A549 (cell line): ENCODE results near the gene IFRD2. TPM values are rescaled to one million over a fixed set of nuclear protein-coding genes. Genes with fewer than 3 reads are reported as not detected.

Experiments used
- ATAC-seq, 2 experiments: fragments of 200-7000 bp in 1 of 2; fragments of >200 bp in 1 of 2; cut with Nextera tagmentation in 1 of 2; cut with Tn5 transposase in 1 of 2; 3 replicates each; pipeline versions ENCODE4 v1.8.0 to v1.9.1; 2018 to 2020; ENCODE audit warnings: mild to moderate bottlenecking in 1 of 2, moderate library complexity in 1 of 2
- CTCF ChIA-PET: fragments of 300-600 bp; sonication (Branson Sonifier 250); formaldehyde crosslinking; extraction: SDS; loops from one replicate; lab custom pipeline; 2021; ENCODE audit warnings: antibody characterized with exemption, inconsistent platforms; lab: Yijun Ruan, JAX
- POLR2A ChIA-PET: fragments of 350-600 bp; formaldehyde crosslinking; extraction: SDS; loops from one replicate; lab custom pipeline; 2021; ENCODE audit warnings: antibody characterized with exemption, inconsistent platforms; lab: Yijun Ruan, JAX
- DNase-seq, 2 experiments: peaks; one replicate each; pipeline versions ENCODE4 v3.0.0 to v3.0.0-alpha.2; 2011 to 2016; ENCODE audit warnings: low read depth in 1 of 2, low spot score in 1 of 2
- FAIRE-seq: peaks from 2 replicates; lab custom pipeline; 2011; peaks lifted over from hg19 to GRCh38; lab: Jason Lieb, UNC
- H3K27ac ChIP-seq, 2 experiments: fragments of >200 bp; sonication (Bioruptor Twin); formaldehyde crosslinking; 3 replicates each; pipeline ENCODE4 v1.5.1; 2016 to 2017
- H3K4me1 ChIP-seq: fragments of >200 bp; sonication (Bioruptor Twin); formaldehyde crosslinking; 3 replicates; pipeline ENCODE4 v1.6.1; 2016
- H3K4me2 ChIP-seq: fragments of >200 bp; sonication (Bioruptor Twin); formaldehyde crosslinking; 3 replicates; pipeline ENCODE4 v1.6.1; 2016
- H3K4me3 ChIP-seq: fragments of >200 bp; sonication (Bioruptor Twin); formaldehyde crosslinking; 3 replicates; pipeline ENCODE4 v1.5.1; 2016
- H3K9me3 ChIP-seq: fragments of >200 bp; sonication (Bioruptor Twin); formaldehyde crosslinking; 3 replicates; pipeline ENCODE4 v1.6.1; 2016
- CHD2 ChIP-seq: fragments of 150-350 bp; IDR thresholded peaks from 2 replicates; pipeline ENCODE4 v1.6.1; 2014; ENCODE audit warnings: low read length; ENCODE audit not compliant: partially characterized antibody
- CHD4 ChIP-seq: fragments of 200-600 bp; sonication (generic); IDR thresholded peaks from 2 replicates; pipeline ENCODE4 v1.6.1; 2016; ENCODE audit warnings: antibody characterized with exemption, mild to moderate bottlenecking, borderline replicate concordance
- CTCF ChIP-seq: fragments of >200 bp; sonication (Bioruptor Twin); formaldehyde crosslinking; IDR thresholded peaks from 3 replicates; pipeline ENCODE4 v1.5.1; 2016
- ELK1 ChIP-seq: fragments of 150-350 bp; IDR thresholded peaks from 2 replicates; pipeline ENCODE4 v1.6.1; 2014; ENCODE audit warnings: low read depth, mild to moderate bottlenecking, low read length
- EP300 ChIP-seq, 2 experiments: fragments of >200 bp; sonication (Bioruptor Twin); formaldehyde crosslinking; IDR thresholded peaks; 2 replicates in 1 of 2; 3 replicates in 1 of 2; pipeline ENCODE4 v1.6.1; 2016 to 2017
- ESRRA ChIP-seq: fragments of 150-350 bp; IDR thresholded peaks from 2 replicates; pipeline ENCODE4 v1.6.1; 2014; ENCODE audit warnings: mild to moderate bottlenecking, low read length, borderline replicate concordance
- HOXA7 ChIP-seq: fragments of 250-450 bp; sonication (Bioruptor Pico); IDR thresholded peaks from 2 replicates; pipeline ENCODE4 v1.5.0; 2020; ENCODE audit warnings: mild to moderate bottlenecking, moderate library complexity
- JUNB ChIP-seq: fragments of >200 bp; sonication (Bioruptor Twin); formaldehyde crosslinking; IDR thresholded peaks from 2 replicates; pipeline ENCODE4 v1.6.1; 2016
- MYC ChIP-seq: IDR thresholded peaks from 2 replicates; pipeline ENCODE4 v1.6.1; 2012; ENCODE audit warnings: mild to moderate bottlenecking, inconsistent platforms, low read length, improper control_type of control experiment, borderline replicate concordance
- NFE2L2 ChIP-seq: fragments of 150-350 bp; conservative IDR thresholded peaks from 2 replicates; pipeline ENCODE4 v1.6.1; 2014; ENCODE audit warnings: low read length
- NR3C1 ChIP-seq: fragments of >200 bp; sonication (Bioruptor Twin); formaldehyde crosslinking; IDR thresholded peaks from 3 replicates; pipeline ENCODE4 v1.6.1; 2017
- PBX3 ChIP-seq: IDR thresholded peaks from 2 replicates; pipeline ENCODE4 v1.6.1; 2012
- PHF8 ChIP-seq: fragments of 200-600 bp; sonication (generic); IDR thresholded peaks from 2 replicates; pipeline ENCODE4 v1.6.1; 2016; ENCODE audit warnings: low read depth, mild to moderate bottlenecking, antibody characterized with exemption, moderate library complexity, borderline replicate concordance
- RARB ChIP-seq: fragments of 250-450 bp; sonication (Bioruptor Pico); IDR thresholded peaks from 2 replicates; pipeline ENCODE4 v1.8.0; 2021; ENCODE audit warnings: mild to moderate bottlenecking, moderate library complexity
- REST ChIP-seq: fragments of 200-600 bp; sonication (generic); IDR thresholded peaks from 2 replicates; pipeline ENCODE4 v1.6.1; 2016; ENCODE audit warnings: antibody characterized with exemption, mild to moderate bottlenecking, moderate library complexity
- SMC3 ChIP-seq: fragments of >200 bp; sonication (Bioruptor Twin); formaldehyde crosslinking; IDR thresholded peaks from 3 replicates; pipeline ENCODE4 v1.6.1; 2018; ENCODE audit warnings: inconsistent platforms
- TP53 ChIP-seq: fragments of 250-450 bp; sonication (Bioruptor Pico); IDR thresholded peaks from 2 replicates; pipeline ENCODE4 v1.5.0; 2021; ENCODE audit warnings: mild to moderate bottlenecking, moderate library complexity
- WGBS: methylation state at CpG from one replicate; pipeline ENCODE4 v1.1.6; 2017; ENCODE audit errors: missing lambda C conversion rate; 5-methylcytosine and 5-hydroxymethylcytosine counted together
- polyA plus RNA-seq, 4 experiments: library from polyadenylated mRNA; depleted of rRNA in 3 of 4; stranded (reverse); fragments of >200 nt; fragmentation: RNase III in 1 of 4; extraction: RNeasy Plus Mini Kit Qiagen cat#74134 plus additional on column Dnase treatment in 1 of 4; gene quantifications; 2 replicates in 3 of 4; 3 replicates in 1 of 4; pipeline ENCODE4 v1.2.3, GENCODE V29; 2011 to 2017

Gene IFRD2
- polyA plus RNA-seq, 2 of the 4 experiments (the other 2 are of a cell fraction), result 42.2 to 79.7 TPM

GRCh38 chr3:50321336-50322114 is 29.3 kb upstream of the IFRD2 start (continued):
- TF ChIP-seq REST, result no peak

GRCh38 chr3:50320853-50321335 is 28.7 kb upstream of the IFRD2 start:
- CTCF ChIA-PET, result interaction anchor here (0.5 to 5.1 kb wide), 12 partner anchors 8 to 271 kb away, joined by 3 to 56 read pairs (median 3); partner anchors contain the start of genes HYAL3 and NAA80
- POLR2A ChIA-PET, result no interaction called here
- peaks cover 35% of the 10 kb centered on the region for H3K4me1 ChIP-seq
- 0% methylated on average over 9 of the region's 45 CpGs for WGBS
- 0 out of 2 replicates have a peak, but pooled peaks have one; percentile 25 for TF ChIP-seq PBX3
- TF ChIP-seq ELK1, result no peak
- no peak for TF ChIP-seq HOXA7 (CRISPR knock-in tag)
- TF ChIP-seq PHF8, result peak; percentile 82; the same call in 1 of the 2 replicates
- no peak for TF ChIP-seq EP300 (IDR thresholded peaks at IDR 0.05)
- peak; percentile 66; the same call in 1 of the 2 replicates for TF ChIP-seq MYC
- TF ChIP-seq SMC3, result no peak
- peak in 1 of 2 experiments; percentile 56 for DNase-seq
- peak overlapping the region; percentile 98 for H3K4me2 ChIP-seq
- no peaks in the 10 kb centered on the region for H3K9me3 ChIP-seq
- peak overlapping the region; percentile 65 for H3K4me3 ChIP-seq
- peak; percentile 41 to 58 for ATAC-seq
- peak overlapping the region; percentile 99 to 100 for H3K27ac ChIP-seq
- no peak for FAIRE-seq

- peaks cover 35% of the 10 kb centered on the region for H3K4me1 ChIP-seq
- no peaks in the 10 kb centered on the region for H3K9me3 ChIP-seq
- H3K27ac ChIP-seq, result peak overlapping the region; percentile 99 to 100
- H3K4me3 ChIP-seq, result peak overlapping the region; percentile 65
- FAIRE-seq (no peak), ATAC-seq (no peak), DNase-seq (no peak)
- peak overlapping the region; percentile 98 for H3K4me2 ChIP-seq
- POLR2A ChIA-PET, result no interaction called here
- CTCF ChIA-PET, result interaction anchor here (0.8 to 5.1 kb wide), 6 partner anchors 15 to 295 kb away, joined by 4 to 56 read pairs (median 6); partner anchors contain the start of genes HYAL1, HYAL3 and NAA80
- 82% methylated on average over 21 of the region's 29 CpGs for WGBS
- no peak for TF ChIP-seq NFE2L2
- no peak for TF ChIP-seq CTCF
- TF ChIP-seq CHD4, result no peak
- TF ChIP-seq CHD2, result no peak
- no peak for TF ChIP-seq PBX3
- no peak for TF ChIP-seq JUNB
- no peak for TF ChIP-seq ESRRA
- TF ChIP-seq RARB (CRISPR knock-in tag), result no peak
- TF ChIP-seq REST, result no peak
- TF ChIP-seq TP53 (CRISPR knock-in tag), result no peak
- TF ChIP-seq NR3C1, result no peak
These were observed 27.8 kb upstream of the IFRD2 start for GRCh38 chr3:50319894-50320625.
